GM18951 (cell line): ENCODE measurements around the gene KASH5.

ENCODE experiments used
- POLR2A ChIP-seq: IDR thresholded peaks from 4 replicates; pipeline ENCODE4 v1.6.1; 2011; ENCODE audit warnings: mild to moderate bottlenecking; ENCODE audit not compliant: insufficient read length, insufficient read depth; ENCODE audit errors: extremely low read depth
- in situ Hi-C: fragments of 300-500 bp; cut with MboI; formaldehyde crosslinking; loops from one replicate; pipeline ENCODE4 v1.12.0; 2022; ENCODE audit warnings: low sequenced_read_pairs, mixed read lengths, inconsistent platforms; ENCODE audit not compliant: unreplicated experiment

The KASH5 gene

DNA sequence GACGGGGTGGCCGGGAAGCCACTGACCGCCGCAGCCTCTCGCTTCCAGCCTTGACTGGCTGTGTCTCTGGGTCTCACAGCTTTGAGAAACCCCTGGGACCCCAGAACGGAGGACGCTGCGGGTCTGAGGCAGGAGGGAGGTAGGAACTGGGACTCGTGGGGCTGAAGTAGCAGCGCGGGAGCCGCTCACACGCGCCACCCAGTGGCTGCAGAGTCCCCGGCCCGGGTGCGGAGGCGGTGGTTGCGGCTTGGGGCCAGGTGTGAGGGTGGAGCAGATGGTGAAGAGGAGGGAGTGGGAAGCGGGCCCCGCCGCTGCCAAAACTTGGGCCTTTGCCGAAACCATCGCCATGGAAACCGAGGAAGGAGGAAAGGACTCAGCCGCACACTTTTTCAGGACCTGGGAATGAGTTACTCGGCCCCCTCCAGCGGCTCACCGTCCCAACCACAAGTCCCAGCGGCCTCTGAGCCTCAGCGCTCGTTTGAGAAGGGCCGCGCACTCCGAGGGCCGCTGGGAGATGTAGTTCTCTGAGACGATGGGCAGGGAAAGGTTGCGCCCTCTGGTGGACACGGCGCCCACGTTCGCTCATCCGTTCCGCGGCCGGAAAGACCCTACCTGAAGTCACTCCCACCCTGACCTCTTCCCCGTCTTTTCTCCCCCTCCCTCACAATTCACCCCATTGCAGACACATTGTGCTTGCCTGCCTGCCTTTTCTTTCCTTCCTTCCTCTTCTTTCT, 55.5 kb downstream of the KASH5 start:
- no peak for TF ChIP-seq POLR2A
- in situ Hi-C loops: loop anchor here (10.0 kb wide), 1 partner anchor 49 kb away; no protein-coding TSS in a partner anchor

DNA sequence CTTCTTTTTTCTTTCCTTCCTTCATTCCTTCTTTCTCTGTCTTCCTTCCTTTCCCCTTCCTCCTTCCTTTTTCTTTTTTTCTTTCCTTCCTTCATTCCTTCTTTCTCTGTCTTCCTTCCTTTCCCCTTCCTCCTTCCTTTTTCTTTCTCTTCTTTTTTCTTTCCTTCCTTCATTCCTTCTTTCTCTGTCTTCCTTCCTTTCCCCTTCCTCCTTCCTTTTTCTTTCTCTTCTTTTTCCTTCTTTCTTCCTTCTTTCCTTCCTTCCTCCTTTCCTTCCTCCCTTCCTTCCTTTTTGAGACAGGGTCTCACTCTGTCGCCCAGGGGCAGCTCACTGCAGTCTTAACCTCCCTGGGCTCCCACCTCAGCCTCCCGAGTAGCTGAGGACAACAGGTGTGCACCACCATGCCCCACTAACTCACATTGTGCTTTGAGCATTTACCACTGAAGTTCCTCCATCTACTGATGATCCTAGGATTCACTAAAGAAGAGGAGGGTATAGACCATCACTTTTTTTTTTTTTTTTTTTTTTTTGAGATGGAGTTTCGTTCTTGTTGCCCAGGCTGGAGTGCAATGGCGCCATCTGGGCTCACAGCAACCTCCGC, 56.2 kb downstream of the KASH5 start:
- in situ Hi-C loops: loop anchor here (10.0 kb wide), 1 partner anchor 49 kb away; no protein-coding TSS in a partner anchor

DNA sequence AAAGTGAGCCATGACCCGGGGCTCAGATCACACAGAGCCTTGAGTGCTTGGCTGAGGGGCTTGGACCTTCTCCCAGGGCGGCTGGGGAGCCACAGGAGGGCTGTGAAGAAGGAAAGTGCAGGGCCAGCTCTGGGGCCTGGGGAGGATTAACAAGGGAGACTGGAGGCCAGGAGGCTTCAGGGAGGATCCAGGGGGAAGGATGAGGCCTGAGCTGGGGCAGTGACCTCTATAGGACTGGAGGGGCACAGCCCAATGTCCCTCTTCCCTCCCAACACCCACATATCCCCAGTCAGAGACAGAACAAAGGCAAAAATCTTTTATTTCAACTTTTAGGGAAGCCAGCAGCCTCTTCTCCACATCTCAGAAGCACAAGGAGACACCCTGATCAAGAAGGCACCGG, 57.9 kb downstream of the KASH5 start:
- in situ Hi-C loops: loop anchor here (10.0 kb wide), 1 partner anchor 51 kb away; no protein-coding TSS in a partner anchor
- TF ChIP-seq POLR2A: no peak

DNA sequence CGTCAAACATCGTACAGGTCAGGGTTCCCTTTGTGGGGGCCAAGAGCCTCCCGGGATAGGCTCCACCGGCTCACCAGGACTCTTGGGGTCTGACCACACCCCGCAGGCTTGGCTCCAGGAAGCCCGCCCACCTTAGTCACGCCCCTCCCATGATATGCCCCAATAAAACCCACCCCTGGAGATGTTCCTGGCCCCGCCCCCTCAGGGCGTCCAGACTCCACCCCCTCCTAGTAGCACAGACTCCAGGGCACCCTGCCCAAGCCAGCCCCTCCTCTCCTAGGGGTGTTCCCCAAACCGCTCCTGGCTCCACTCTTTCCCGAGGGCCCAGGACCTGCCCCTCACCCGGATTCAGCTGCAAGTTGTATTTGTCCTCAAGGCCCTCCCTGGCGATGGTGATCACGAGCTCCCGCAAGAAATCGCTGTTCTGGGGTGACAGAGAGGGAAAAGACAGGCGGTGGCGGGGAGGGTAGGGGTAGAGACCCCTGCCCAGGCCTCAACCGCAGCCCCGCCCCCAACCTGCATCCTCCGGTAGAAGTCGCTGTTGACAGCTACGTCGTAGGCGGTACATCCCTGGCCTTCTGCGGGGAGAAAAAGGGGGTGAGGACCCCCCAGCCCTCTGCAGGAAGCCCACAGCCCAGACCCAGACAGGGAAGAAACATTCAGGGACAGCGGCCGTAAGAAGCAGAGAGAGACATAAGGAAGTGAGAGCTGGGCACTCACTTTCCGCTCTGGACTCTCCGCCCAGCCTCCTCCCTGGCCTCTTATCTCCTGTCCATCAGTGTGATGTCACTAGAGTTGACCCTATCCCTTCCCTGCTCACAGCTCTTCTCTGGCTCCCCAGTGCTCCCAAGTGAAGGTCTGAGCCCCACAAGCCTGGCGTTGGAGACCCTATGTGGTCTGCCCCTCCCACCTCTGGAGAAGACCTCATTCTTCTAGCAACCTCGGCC, 59.7 kb downstream of the KASH5 start:
- TF ChIP-seq POLR2A: peak; percentile 15
- in situ Hi-C loops: loop anchor here (10.0 kb wide), 1 partner anchor 53 kb away; no protein-coding TSS in a partner anchor

DNA sequence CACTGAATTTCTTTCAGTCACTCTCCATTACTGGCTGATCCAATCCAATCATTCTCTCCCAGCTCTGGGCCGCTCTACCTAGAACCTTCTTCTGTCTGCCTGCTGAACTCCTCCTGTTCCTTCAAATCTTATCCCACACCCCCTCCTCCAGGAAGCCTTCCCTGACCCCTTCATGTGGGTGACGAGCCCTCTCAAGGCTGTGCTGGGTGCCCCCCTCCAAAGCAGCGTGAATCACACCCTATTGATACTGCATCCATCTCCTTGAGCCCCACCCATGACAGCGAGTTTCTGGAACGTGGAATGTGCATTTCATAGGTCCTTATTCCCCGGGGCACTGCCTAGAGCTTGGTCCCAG, 60.4 kb downstream of the KASH5 start:
- in situ Hi-C loops: loop anchor here (10.0 kb wide), 1 partner anchor 54 kb away; no protein-coding TSS in a partner anchor

DNA sequence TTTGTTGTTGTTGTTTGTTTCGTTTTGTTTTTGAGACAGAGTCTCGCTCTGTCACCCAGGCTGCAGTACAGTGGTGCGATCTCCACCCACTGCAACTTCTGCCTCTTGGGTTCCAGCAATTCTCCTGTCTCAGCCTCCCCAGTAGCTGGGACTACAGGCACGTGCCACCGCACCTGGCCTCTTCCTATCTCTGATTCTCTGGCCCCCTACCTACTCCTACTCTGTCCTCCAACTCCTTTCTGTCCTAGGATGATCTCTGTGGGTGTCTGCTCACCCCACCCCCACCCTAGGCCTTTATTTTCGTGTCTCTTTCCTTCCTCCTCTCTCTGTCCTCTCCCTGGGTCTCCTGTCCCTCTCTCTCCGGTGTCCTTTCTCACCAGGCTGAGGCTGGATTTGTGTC, 62.4 kb downstream of the KASH5 start:
- TF ChIP-seq POLR2A: no peak
- in situ Hi-C loops: no loop called here

More for the DNA sequence above, 60.4 kb downstream of the KASH5 start:
- TF ChIP-seq POLR2A: no peak

DNA sequence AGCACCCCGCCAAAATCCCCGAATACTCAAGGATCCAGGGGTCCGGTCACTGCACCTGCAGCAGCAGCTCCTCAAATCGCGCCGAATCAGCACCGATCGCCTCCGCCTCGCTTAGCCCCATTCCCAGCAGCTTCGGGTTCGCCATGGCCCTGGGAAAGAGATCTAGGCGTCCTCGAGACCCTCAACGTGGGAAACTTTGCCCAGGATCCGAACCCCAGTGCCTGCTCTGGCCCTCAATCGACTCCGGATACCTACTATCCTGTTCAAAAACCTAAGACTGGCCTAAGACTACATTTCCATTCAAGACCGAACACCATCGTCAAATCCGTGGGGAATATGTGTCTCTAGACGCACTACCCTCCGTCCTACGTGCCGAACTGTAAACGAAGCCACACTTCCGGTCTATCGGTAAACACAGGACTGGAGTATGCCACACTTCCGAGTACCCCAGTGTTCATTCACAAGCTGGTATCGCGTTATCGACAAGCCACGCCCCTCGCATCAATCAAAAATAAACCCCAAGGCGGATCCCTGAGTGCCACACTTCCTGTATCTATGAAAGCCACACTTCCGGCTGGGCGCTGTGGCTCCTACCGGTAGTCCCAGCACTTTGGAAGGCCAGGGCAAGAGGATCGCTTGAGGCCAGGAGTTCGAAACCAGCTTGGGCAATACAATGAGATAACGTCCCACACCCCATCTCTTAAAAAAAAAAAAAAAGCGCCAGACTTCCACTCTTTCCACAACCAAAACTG, 63.6 kb downstream of the KASH5 start, which contains the start of gene PIH1D1:
Gene PIH1D1 (minus strand): TSS at position 385 of the 752 bp plus-strand sequence. CDS start 240 bp downstream, at position 145.
- peak; percentile 73 for TF ChIP-seq POLR2A
- in situ Hi-C loops: no loop called here

DNA sequence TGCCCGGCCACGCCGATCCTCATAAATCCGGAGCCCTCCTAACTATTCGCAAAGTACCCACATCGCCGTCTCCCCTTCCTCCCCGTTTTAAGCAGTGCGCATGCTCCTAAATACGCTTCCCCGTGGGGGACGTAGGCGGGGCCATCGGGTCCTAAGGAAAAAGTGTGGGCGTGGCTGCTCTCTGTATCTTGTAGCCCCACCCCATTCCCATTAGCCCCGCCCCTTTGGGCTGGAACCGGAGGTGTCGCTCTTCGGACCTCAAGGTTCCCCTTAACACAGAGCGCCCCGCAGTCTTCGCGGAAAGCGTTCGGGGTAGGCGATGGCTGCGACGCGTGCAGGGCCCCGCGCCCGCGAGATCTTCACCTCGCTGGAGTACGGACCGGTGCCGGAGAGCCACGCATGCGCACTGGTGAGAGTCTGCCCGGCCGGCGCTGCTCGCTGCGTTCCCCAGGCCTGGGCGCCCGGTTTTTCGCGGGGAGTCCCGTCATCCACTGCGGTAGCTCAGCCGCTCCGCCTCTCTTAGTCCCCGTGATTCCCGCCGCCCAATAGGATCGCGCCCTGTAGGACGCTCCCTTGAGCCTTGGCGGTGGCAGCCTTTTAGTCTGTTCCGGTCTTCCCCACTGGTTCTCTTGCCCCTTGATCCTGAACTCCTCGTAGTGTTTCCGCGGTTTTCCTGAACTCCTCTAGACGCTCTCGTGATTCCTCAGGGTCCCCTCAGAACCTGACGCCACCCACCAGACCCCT, 65.1 kb downstream of the KASH5 start, which contains the start of gene ALDH16A1:
Gene ALDH16A1 (plus strand): TSS at position 213 of the 744 bp plus-strand sequence. CDS start 107 bp downstream, at position 320.
- in situ Hi-C loops: no loop called here
- TF ChIP-seq POLR2A: peak; percentile 92

DNA sequence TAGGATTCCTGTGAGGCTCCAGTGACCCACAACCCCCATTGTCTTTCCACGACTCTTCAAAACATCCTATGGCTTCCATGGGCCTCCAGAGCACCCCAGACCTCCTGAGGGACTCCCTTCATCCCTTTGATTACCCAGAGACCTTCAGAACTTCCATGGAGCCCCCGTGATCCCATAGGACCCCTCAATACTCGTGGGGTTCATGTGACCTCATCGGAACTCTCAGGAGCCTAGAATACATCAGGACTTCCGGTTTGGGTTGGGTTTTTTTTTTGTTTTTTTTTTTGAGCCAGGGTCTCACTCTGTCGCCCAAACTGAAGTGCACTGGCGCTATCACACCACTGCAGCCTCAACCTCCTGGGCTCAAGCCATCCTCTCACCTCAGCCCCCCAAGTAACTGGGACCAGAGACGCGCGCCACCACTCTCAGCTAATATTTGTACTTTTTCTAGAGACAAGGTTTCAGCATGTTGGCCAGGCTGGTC, 65.8 kb downstream of the KASH5 start:
- TF ChIP-seq POLR2A: no peak

DNA sequence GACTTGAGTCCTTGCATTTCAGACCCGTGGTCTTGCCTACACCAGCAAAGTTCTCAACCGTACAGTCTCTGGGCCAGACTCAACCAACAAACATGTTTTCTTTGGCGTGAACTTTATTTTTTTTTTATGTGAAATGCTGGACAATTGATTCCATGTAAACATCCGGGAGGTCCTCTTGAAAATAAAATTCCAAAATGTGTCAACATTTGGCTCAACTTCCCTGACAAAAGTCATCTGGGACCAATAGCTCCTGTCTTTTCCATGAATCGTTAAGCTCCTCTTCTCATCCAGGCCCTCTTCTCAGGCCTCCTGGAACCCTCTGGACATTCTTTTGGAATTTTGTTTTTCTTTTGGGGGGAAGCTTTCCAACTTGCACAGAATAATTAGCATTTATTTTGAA, 67.7 kb downstream of the KASH5 start:
- no peak for TF ChIP-seq POLR2A
- in situ Hi-C loops: no loop called here

More for the DNA sequence above, 65.8 kb downstream of the KASH5 start:
- in situ Hi-C loops: no loop called here

DNA sequence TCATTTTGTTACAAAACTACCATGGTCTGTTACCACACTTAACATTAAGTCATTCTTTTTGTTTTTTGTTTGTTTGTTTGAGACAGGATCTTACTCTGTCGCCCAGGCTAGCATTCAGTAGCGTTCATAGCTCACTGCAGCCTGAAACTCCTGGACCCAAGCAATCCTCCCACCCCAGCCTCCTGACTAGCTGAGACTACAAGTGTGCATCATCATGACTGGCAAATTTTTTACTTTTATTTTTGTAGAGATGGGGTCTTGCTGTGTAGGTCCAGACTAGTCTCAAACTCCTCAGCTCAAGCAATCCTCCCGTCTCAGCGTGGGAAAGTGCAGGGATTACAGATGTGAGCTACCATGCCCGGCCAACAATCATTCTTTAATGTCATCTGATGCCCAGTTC, 68.3 kb downstream of the KASH5 start:
- TF ChIP-seq POLR2A: no peak
- in situ Hi-C loops: no loop called here

DNA sequence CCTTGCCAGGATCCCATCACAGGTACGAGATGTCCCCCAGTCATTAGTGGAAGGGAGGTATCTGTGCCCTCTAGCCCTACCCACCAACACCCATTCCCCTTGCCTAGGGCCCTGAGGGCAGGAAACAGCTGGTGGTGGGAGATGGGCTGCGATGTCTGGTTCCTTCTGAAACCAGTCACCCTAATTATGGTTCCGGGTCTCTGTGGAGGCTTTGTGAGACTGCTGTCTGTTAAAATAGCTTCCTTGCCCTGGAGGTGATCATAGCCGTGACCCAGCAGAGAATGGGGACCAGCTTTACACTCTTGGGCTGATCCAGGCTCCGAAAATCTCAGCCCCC, 70.5 kb downstream of the KASH5 start:
- in situ Hi-C loops: no loop called here
- TF ChIP-seq POLR2A: no peak
